SK-N-DZ (cell line): ENCODE data around the gene CHST3.
"Not testable (repeated sequence)": the region's sequence is repeated elsewhere in the genome, so short reads cannot be mapped to it uniquely, and the experiment has no call there.

ENCODE experiments used
- DNase-seq: peaks from one replicate; pipeline ENCODE4 v3.0.0-alpha.2; 2015; ENCODE audit warnings: low spot score

The CHST3 gene

DNA sequence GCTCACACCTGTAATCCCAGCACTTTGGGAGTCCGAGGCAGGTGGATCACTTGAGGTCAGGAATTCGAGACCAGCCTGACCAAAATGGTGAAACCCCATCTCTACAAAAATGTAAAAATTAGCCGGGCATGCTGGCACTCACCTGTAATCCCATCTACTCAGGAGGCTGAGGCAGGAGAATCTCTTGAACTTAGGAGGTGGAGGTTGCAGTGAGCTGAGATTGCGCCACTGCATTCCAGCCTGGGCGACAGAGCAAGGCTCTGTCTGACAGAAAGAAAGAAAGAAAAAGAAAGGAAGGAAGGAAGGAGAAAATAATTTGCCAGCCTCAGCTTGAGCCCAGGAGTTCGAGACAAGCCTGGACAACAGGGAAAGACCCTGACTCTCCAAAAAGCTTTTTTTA, 24.7 kb downstream of the CHST3 start:
- DNase-seq = not testable (repeated sequence)

DNA sequence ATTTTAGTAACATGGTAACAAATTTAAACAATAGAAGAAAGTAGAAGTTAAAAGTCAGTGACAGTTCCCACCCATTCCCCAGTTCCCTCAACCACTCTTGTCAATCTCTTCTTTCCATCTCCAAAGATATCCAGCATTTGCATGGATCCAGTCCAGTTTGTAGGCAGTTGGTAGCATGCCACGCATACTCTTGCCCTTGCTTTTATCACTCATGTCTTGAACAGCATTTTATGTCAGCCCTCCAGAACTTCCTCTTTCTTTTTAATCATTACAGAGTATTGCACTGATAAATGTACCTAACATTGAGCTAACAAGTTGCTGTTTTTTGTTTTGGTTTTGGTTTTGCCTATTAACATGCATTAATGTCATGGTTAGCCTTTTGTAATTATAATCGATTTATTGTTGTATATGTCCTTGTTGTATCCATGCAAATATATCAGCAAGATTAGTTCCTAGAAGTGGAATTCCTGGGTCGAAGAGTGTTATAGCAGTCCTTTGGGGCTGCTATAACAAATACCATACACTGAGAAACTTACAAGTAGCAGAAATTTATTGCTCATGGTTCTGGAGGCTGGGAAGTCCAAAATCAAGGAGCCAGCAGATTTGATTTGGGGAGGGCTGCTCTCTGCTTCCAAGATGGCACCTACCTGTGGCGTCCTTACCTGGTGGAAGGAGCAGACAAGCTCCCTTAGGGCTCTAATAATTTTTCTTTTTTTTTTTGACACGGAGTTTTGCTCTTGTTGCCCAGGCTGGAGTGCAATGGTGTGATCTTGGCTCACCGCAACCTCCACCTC, 25.7 kb downstream of the CHST3 start:
- DNase-seq = no peak

DNA sequence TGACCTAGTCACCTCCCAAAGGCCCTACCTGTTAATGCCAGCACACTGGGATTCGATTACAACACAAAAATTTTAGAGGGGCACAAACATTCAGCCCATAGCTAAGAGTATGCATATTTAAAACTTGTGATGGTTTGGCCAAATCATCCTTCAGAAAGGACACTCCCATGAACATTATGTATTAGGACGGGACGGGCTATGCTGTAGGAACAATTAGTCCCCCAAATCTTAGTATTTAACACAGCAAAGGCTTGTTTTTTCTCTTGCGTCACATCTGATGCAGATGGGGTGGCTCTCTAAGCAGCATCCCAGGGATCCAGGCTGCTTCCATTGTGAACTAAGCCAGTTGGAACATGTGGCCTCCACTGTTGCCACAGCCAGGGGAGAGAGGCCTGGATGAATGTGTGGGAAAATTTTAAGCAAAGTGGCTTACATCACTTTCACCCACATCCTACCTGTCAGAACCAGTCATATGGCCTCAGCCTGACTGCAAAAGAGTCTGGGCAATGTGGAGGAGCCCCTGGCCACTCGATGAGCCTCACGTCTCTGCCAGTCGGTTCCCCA, 26.6 kb downstream of the CHST3 start:
- DNase-seq = no peak

DNA sequence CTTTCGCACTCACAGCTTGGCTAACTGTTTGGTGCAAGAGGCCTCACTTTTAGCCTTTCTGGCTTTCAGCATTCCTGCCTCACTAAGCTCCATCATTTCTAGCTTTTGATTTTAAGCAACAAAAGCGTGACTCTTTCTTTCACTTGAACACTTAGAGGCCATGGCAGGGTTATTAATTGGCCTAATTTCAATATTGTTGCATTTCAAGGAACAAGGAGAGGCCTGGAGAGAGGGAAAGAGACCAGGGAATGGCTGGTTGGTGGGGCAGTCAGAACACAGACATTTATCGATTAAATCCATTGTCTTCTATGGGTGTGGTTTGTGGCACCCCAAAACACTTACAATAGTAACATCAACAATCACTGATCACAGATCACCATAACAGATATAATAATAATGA, 31.3 kb downstream of the CHST3 start:
- no peak for DNase-seq

DNA sequence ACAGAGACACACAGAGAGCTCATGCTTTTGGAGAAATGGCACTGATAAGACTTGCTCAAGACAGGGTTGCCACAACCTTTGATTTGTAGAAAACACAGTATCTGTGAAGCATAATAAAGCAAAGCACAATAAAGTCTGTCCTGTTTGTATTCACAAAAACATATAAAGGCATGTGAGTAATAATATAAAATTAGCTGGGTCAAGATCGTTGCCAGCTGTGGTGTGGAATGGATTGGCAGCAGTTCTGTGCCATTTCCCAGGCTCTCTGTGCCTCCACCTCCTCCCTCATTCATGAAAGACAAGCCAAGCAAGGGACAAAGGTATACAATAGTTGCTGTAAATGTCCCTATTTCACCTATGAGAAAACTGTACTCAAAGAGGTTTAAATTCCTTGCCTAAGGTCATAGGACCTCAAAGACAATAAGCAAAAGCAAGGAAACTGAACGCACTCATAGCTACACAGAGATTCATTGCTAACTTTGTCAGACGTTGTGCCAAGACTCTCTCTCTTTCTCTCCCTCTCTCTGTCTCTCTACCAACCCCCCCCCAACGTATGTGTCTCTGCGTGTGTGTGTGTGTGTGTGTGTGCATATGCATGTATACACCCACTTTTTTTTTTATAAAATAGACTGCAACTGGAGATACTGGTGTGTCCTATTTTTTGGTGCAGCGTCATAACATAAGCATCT, 31.8 kb downstream of the CHST3 start:
- no peak for DNase-seq

DNA sequence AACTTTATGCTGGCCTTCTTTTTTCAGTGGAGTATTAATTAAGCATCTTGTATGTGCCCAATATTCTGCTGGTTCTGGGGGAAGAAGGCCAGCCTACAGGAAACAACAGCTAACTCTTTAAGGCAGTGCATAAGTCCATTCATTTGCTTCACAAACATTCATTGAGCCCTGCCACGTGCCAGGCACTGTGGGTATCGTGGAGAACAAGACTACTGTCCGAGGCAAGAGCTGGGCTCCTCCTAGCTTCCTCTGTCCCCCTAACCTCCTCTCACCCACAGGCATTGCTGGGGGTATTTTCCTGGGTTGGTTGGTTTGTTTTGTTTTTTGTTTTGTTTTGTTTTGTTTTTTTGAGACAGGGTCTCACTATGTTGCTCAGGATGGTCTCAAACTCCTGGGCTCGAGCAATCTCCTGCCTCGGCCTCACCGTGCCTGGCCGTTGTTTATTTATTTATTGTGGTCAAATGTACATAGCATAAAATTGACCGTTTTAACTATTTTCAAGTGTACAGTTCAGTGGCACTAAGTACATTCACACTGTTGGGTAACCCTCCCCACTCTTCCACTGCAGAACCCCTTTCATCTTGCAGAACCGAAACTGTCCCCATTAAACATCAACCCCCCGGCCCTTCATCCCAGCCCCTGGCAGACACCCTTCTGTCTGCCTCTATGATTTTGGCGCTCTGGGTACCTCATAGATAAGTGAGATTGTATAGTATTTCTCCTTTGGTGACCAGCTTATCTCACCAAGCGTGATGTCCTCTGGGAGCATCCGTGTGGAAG, 32.6 kb downstream of the CHST3 start:
- DNase-seq = no peak

DNA sequence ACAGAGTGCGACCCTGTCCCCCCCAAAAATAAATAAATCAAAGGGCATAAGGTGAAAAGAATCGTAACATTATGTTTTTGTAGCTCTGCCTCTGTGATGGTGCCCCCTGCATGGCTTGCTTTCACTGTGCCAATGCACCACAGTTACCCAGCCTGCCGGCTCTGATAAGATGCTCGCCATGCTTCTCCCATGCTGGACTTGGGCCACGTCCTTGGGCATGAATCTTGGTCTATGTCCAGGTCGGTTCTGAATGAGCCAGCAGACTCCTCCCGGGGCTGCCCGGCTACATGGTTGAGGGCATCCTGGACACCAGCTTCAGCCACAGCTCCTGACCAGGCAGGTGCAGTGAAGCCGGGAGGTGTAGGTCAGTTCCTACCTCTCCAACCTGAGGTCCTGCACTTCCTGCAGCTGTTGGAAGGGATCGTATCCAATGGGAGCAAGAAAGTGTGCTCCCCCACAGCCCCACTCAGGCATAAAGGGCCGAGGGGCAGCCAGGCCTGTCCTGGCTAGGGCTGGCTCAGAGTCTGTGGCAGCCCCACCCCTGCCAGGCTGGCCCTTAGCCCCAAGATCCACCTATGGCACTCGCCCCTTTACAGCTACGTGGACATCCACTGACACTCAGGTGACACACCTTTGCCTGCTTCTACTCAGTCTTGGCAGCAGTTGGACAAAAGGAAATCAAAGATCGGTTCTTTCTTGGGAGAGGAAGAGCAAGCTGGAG, 34.1 kb downstream of the CHST3 start:
- no peak for DNase-seq

DNA sequence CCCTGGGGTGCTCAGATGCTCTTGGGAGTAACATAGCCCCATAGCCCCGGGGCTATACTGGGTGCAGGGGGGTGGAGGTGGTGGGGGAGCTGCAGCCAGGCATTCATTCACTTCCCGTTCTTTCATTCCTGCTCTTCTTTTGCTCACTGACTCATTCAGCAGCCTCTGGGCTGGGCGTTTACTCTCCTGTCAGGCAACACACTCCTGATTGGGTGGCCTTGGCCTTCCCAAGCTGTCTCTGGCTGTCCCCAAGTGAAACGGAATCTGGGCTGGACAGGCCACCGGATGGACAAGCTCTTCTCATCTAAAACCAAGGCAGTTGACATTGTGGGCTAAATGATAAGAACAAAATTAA, 34.6 kb downstream of the CHST3 start:
- no peak for DNase-seq

DNA sequence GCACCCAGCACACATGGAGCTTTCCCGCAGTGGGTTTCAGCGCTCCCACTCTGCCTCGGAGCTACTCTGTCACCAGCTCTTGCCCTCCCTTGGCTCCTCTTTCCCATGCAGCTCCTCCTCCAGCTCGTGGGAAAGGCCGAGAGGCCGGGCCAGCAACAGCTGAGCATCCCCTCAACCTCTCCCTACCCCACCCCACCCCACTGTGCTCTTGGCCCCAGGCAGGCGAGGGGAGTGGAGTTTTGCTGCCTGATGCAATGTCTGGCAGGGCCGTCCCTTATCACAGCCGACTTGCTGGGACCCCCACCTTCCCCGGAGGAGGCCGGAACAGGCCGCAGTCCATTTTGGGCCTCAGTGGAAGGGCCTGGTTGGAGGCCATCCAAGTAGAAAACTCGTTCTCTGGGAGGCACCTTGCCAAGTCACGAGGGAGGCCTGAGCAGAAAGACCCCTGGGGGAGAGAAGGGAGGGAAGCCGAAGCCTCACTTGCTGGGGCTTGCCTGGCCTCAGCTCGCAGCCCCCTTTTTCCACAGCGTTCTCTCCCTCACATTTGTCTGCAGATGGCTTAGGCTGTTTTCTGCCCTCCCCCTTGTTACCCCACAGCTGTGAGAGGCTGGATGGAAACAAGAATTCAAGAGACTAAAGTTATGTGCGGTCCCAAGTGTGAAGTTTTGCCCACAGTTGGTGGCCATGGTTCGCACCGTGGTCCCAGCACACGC, 35.3 kb downstream of the CHST3 start:
- DNase-seq = no peak

DNA sequence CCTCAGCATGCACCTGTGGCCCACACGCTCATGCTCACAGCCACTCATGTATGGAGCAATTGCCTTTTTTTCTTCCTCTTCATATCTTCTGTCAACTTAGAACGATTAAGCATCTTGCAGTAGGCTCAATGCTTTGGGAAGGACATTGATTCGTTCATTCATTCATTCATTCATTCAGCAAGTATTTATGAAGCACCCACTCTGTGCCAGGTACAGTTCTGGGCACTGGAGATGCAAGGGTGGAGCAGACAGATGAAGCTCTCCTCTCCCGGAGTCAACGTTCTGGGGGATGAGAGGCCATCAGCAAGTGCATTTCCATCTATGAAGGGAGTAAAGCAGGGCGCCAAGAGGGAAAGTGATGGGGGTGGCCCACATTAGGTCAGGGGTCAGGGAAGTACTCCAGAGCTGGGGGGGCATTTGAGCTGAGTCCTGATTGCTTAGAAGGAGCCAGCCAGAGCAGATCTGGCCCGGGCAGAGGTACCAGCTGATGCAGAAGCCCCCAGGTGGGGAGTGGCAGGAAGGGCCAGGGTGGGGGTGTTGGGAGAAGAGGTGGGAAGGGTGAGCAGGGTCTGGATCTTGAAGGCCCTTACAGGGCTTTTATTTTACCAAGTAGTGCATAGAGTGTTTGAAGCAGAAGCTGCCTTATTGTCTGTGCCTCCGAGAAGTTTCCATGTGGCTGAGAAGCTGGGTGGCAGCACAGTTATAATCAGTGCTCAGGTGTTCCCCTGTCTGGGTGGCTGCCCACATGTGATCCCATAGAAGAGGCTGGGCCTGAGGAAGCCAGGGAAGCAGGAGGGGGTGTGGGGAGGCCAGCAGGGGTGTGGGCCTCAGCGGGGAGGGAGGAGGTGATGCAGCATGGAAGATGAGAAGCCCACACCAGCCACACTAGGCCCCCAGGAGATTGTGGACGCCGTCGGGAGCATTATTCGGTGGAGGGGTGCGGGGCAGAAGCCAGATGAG, 36.2 kb downstream of the CHST3 start:
- no peak for DNase-seq

DNA sequence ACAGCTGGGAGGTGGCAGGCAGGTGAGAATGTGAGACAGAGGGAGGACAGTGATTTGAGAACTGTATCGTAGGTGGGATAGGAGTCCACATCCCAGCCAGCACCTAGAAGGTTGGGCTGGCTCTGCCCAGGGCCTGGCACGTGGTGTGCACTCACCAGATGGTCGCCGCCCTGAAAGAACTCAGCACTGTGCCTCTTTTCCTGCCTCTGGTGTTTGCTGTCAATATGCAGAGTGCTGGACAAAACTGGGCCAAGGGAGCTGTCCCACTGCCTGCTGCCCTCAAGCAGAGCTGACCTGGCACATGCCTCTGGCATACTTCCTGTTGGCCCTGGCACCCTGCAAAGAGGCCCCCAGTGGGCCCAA, 36.8 kb downstream of the CHST3 start:
- no peak for DNase-seq

DNA sequence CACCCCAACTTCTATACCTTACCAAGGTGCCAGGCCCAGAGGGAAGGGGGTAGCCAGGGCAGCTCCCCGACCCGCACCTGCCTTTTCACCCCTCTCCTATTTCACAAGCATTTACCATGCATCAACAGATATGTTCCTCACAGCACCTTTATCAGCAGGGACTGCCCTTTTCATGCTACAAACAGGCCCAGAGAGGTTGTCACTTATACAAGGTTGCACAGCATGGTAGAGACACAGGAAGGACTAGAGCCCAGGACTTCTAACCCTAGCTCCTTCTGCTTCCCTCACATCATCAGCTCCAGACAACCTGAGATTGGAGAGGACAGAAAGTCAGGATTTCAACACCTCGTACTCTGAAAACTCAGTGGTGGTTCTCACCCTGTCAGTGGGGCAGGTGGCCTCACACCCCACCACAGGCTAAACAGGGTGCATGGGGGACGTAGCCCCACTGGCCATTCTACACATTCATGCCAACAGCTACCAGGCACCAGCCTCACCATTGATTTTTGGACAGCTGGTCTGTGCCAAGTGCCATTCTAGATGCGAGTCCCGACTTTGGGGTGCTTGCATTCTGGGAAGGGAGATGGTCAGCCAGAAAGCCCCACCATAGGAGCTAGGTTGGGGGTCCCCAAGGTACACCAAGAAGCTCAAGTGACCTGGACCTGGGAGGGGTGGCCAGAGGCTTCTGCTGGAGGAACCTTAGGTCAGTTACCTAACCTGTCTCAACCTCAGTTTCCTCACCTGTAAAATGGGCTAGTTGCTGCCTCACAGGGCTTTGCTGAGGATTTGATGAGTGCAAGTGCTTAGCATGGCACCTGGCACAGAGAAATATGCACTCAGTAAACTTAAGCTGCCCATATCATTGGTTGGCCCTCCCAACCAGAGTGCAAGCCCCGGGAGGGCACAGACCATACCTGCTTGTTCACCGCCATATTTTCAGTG, 38.4 kb downstream of the CHST3 start:
- no peak for DNase-seq

DNA sequence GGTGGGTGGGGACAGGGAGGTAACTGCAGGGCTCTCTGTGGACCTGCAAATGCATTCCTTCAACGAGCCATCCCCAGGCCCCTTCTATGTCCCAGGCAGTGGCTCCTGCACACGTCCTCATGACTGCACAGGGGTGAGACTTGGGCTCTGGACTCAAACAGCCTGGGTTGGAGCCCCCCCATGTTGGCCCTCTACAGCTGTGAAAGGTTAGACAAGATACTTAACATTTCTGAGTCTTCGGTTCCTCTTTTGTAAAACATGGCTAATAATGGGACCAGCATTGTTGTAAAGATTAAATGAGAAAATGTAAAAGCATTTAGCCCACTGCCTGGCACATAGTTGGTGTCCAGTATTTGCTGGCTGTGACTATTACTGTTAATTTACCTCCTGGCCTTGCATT, 41.8 kb downstream of the CHST3 start:
- DNase-seq = no peak

DNA sequence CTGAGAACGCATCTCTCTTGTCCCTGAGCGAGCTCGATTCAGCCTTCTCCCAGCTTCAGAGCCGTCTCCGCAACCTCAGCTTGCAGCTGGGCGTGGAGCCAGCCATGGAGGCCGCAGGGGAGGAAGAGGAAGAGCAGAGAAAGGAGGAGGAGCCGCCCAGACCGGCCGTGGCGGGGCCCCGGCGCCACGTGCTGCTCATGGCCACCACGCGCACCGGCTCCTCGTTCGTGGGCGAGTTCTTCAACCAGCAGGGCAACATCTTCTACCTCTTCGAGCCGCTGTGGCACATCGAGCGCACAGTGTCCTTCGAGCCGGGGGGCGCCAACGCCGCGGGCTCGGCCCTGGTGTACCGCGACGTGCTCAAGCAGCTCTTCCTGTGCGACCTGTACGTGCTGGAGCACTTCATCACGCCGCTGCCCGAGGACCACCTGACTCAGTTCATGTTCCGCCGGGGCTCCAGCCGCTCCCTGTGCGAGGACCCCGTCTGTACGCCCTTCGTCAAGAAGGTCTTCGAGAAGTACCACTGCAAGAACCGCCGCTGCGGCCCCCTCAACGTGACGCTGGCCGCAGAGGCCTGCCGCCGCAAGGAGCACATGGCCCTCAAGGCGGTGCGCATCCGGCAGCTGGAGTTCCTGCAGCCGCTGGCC, 43.2 kb downstream of the CHST3 start:
- no peak for DNase-seq

DNA sequence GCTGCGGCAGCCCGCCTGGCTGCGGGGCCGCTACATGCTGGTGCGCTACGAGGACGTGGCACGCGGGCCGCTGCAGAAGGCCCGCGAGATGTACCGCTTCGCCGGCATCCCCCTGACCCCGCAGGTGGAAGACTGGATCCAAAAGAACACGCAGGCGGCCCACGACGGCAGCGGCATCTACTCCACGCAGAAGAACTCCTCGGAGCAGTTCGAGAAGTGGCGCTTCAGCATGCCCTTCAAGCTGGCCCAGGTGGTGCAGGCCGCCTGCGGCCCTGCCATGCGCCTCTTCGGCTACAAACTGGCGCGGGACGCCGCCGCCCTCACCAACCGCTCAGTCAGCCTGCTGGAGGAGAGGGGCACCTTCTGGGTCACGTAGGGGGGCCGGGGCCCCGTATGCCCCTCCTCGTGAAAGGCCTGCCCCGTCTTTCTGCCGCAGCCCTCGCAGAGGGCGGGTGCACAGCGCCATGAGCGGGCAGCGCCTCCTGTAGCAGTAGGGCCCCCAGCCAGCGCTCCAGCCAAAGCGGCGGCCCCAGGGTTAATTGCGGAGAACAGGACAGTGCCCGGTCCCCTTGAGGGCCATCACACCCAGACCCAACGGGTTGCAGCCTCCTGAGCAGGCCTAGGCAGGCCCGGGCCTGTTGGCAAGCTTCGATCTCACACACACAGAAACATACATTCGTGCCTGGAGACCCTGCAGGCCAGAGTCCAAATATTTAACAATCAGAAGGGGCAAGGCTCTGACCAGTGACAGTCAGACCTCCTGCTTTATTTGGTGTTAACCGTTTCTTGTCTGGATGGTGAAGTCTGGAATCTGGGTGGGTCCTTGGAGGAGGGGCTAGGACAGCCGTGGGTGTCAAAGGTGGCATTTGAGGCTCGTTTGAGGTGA, 44.1 kb downstream of the CHST3 start:
- DNase-seq = no peak

DNA sequence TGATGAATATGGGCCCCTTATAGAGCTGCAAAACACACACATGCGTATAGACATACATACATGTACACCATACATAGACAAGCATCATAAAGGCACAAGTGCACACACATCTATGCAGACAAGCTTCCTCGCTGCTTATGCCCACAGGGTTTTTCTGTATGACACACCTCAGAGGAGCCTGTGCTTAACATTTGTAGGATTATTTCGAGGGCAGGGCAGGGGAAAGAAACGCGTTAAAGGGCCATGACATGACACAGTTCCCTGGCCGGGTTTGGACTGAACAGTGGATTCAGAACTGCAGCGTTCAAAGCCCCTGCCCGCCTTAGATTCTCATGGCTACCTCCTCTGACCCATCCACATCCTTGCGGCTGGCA, 44.8 kb downstream of the CHST3 start:
- no peak for DNase-seq

DNA sequence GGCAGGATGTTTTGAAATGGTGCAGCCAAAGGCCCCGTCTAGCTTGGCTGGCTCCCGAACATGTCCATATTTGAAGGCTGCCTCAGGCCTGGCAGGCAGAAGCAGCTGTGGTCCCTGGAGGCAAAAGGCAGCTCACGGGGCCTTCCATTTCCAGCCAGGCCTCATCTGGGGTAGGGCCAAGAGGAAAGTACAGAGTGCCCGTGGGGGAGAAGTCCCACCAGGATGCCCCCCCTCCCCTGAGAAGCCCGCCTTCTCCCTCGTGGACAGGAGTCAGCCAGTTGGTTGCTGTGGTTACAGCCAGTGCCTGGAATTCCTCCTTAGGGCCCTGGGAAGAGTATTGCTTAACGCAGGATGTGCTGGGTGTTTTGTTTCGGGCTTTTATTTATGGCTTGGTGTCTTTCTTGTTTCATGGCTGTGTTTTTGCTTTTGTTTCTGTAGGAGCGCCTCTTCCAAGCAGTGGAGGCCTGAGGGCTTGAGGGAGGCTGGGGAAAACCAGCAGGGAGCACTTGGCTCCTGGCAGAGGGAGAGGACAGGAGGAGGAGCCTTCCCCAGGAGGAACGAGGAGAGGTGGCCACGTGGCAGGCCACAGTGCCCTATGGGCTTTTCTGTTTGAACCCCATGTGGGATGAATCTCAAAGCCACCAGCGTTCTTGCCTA, 45.4 kb downstream of the CHST3 start:
- no peak for DNase-seq
